ENCODE data around the gene ZNF775.

ZNF775 gene

GRCh38 chr7:150358988-150359621 lies 20.0 kb upstream of the ZNF775 start:
- DNase-seq, result no peak
- H3K27me3 Mint-ChIP-seq, result no peaks in the 10 kb centered on the region
- no peaks in the 10 kb centered on the region for H3K36me3 Mint-ChIP-seq (ENCODE audit: low read depth)
- H3K27ac Mint-ChIP-seq, result peak overlapping the region; percentile 30
- peaks cover 45% of the 10 kb centered on the region for H3K4me1 Mint-ChIP-seq (ENCODE audit: low read depth)
- no peak overlapping the region for H3K4me3 Mint-ChIP-seq
- no peaks in the 10 kb centered on the region for H3K9me3 Mint-ChIP-seq

GRCh38 chr7:150359622-150360362 lies 19.3 kb upstream of the ZNF775 start:
- peaks cover 50% of the 10 kb centered on the region for H3K4me1 Mint-ChIP-seq (ENCODE audit: low read depth)
- H3K9me3 Mint-ChIP-seq, result no peaks in the 10 kb centered on the region
- H3K27me3 Mint-ChIP-seq, result no peaks in the 10 kb centered on the region
- H3K36me3 Mint-ChIP-seq (ENCODE audit: low read depth), result no peaks in the 10 kb centered on the region
- no peak overlapping the region for H3K4me3 Mint-ChIP-seq
- H3K27ac Mint-ChIP-seq, result peak overlapping the region; percentile 71
- DNase-seq, result no peak

GRCh38 chr7:150360363-150361058 lies 18.6 kb upstream of the ZNF775 start:
- Mint-ChIP-seq H3K4me1 (ENCODE audit: low read depth) (peaks cover 52% of the 10 kb centered on the region), H3K27me3 (no peaks in the 10 kb centered on the region), H3K36me3 (ENCODE audit: low read depth) (no peaks in the 10 kb centered on the region), H3K9me3 (no peaks in the 10 kb centered on the region), H3K27ac (no peak overlapping the region), H3K4me3 (no peak overlapping the region)
- no peak for DNase-seq

GRCh38 chr7:150361402-150361801 lies 17.7 kb upstream of the ZNF775 start:
- H3K4me1 Mint-ChIP-seq (ENCODE audit: low read depth), result peaks cover 51% of the 10 kb centered on the region
- no peaks in the 10 kb centered on the region for H3K27me3 Mint-ChIP-seq
- H3K9me3 Mint-ChIP-seq, result no peaks in the 10 kb centered on the region
- no peaks in the 10 kb centered on the region for H3K36me3 Mint-ChIP-seq (ENCODE audit: low read depth)
- no peak overlapping the region for H3K4me3 Mint-ChIP-seq
- no peak for DNase-seq
- H3K27ac Mint-ChIP-seq, result no peak overlapping the region

GRCh38 chr7:150361807-150362621 lies 17.1 kb upstream of the ZNF775 start:
- H3K4me3 Mint-ChIP-seq, result no peak overlapping the region
- H3K27me3 Mint-ChIP-seq, result no peaks in the 10 kb centered on the region
- H3K9me3 Mint-ChIP-seq, result no peaks in the 10 kb centered on the region
- no peak overlapping the region for H3K27ac Mint-ChIP-seq
- peaks cover 47% of the 10 kb centered on the region for H3K4me1 Mint-ChIP-seq (ENCODE audit: low read depth)
- no peaks in the 10 kb centered on the region for H3K36me3 Mint-ChIP-seq (ENCODE audit: low read depth)
- no peak for DNase-seq

- H3K4me3 Mint-ChIP-seq, result no peak overlapping the region
- peaks cover 3% of the 10 kb centered on the region for H3K36me3 Mint-ChIP-seq (ENCODE audit: low read depth)
- no peaks in the 10 kb centered on the region for H3K27me3 Mint-ChIP-seq
- H3K4me1 Mint-ChIP-seq (ENCODE audit: low read depth), result peaks cover 42% of the 10 kb centered on the region
- H3K27ac Mint-ChIP-seq, result no peak overlapping the region
- DNase-seq, result no peak
- no peaks in the 10 kb centered on the region for H3K9me3 Mint-ChIP-seq
Measured at GRCh38 chr7:150363370-150363769, 15.8 kb upstream of the ZNF775 start.

GRCh38 chr7:150363872-150364271 lies 15.3 kb upstream of the ZNF775 start:
- Mint-ChIP-seq H3K4me1 (ENCODE audit: low read depth) (peaks cover 37% of the 10 kb centered on the region), H3K27ac (no peak overlapping the region), H3K4me3 (no peak overlapping the region), H3K9me3 (no peaks in the 10 kb centered on the region), H3K36me3 (ENCODE audit: low read depth) (peaks cover 4% of the 10 kb centered on the region), H3K27me3 (no peaks in the 10 kb centered on the region)
- no peak for DNase-seq

GRCh38 chr7:150365194-150365593 lies 13.9 kb upstream of the ZNF775 start:
- H3K36me3 Mint-ChIP-seq (ENCODE audit: low read depth), result peaks cover 15% of the 10 kb centered on the region
- DNase-seq, result no peak
- H3K9me3 Mint-ChIP-seq, result no peaks in the 10 kb centered on the region
- no peaks in the 10 kb centered on the region for H3K27me3 Mint-ChIP-seq
- H3K4me1 Mint-ChIP-seq (ENCODE audit: low read depth), result peaks cover 34% of the 10 kb centered on the region
- no peak overlapping the region for H3K4me3 Mint-ChIP-seq
- H3K27ac Mint-ChIP-seq, result no peak overlapping the region

GRCh38 chr7:150365673-150366398 lies 13.3 kb upstream of the ZNF775 start:
- Mint-ChIP-seq H3K4me1 (ENCODE audit: low read depth) (peaks cover 41% of the 10 kb centered on the region), H3K9me3 (no peaks in the 10 kb centered on the region), H3K4me3 (no peak overlapping the region), H3K27me3 (no peaks in the 10 kb centered on the region), H3K27ac (peak overlapping the region; percentile 37), H3K36me3 (ENCODE audit: low read depth) (peaks cover 21% of the 10 kb centered on the region)
- no peak for DNase-seq

- Mint-ChIP-seq H3K4me1 (ENCODE audit: low read depth) (peaks cover 45% of the 10 kb centered on the region), H3K4me3 (peak overlapping the region; percentile 96), H3K9me3 (no peaks in the 10 kb centered on the region), H3K36me3 (ENCODE audit: low read depth) (peaks cover 31% of the 10 kb centered on the region), H3K27ac (peak overlapping the region; percentile 97), H3K27me3 (no peaks in the 10 kb centered on the region)
- DNase-seq, result no peak
Measured at GRCh38 chr7:150367677-150368095, 11.4 kb upstream of the ZNF775 start.

GRCh38 chr7:150368096-150368883 lies 10.8 kb upstream of the ZNF775 start, which contains the start of gene REPIN1:
TSS of gene REPIN1 (plus strand) at chr7:150368822. CDS start at chr7:150369712, 890 bp downstream.
- peak within 1 kb of the TSS; percentile 97 for H3K27ac Mint-ChIP-seq
- peak; percentile 89 for DNase-seq
- no peaks in the 10 kb centered on the region for H3K9me3 Mint-ChIP-seq
- H3K4me1 Mint-ChIP-seq (ENCODE audit: low read depth), result peaks cover 50% of the 10 kb centered on the region
- H3K36me3 Mint-ChIP-seq (ENCODE audit: low read depth), result peaks cover 37% of the 10 kb centered on the region
- H3K4me3 Mint-ChIP-seq, result peak within 1 kb of the TSS; percentile 96
- no peaks in the 10 kb centered on the region for H3K27me3 Mint-ChIP-seq

GRCh38 chr7:150368884-150369747 lies 10.0 kb upstream of the ZNF775 start:
- no peaks in the 10 kb centered on the region for H3K9me3 Mint-ChIP-seq
- no peaks in the 10 kb centered on the region for H3K27me3 Mint-ChIP-seq
- H3K36me3 Mint-ChIP-seq (ENCODE audit: low read depth), result peaks cover 45% of the 10 kb centered on the region
- peak overlapping the region; percentile 97 for H3K27ac Mint-ChIP-seq
- DNase-seq, result peak; percentile 54
- H3K4me1 Mint-ChIP-seq (ENCODE audit: low read depth), result peaks cover 50% of the 10 kb centered on the region
- peak overlapping the region; percentile 96 for H3K4me3 Mint-ChIP-seq

Measured in activated T-cell treated with anti-CD3 and anti-CD28 coated beads, Interleukin-2, amount 50 U/mL, for 24 hours (primary cell).